ENCODE results near the gene PCNP. TPM values are rescaled to one million over a fixed set of nuclear protein-coding genes. Genes with fewer than 3 reads are reported as not detected.

The PCNP gene
- polyA plus RNA-seq, 1 donor from 2014 or later = 280 TPM

GRCh38 chr3:101629219-101629618, 55.2 kb downstream of the PCNP start:
- H3K27me3 ChIP-seq (ENCODE audit: insufficient read depth, low read depth, low read length) = no peaks in the 10 kb centered on the region

DNA sequence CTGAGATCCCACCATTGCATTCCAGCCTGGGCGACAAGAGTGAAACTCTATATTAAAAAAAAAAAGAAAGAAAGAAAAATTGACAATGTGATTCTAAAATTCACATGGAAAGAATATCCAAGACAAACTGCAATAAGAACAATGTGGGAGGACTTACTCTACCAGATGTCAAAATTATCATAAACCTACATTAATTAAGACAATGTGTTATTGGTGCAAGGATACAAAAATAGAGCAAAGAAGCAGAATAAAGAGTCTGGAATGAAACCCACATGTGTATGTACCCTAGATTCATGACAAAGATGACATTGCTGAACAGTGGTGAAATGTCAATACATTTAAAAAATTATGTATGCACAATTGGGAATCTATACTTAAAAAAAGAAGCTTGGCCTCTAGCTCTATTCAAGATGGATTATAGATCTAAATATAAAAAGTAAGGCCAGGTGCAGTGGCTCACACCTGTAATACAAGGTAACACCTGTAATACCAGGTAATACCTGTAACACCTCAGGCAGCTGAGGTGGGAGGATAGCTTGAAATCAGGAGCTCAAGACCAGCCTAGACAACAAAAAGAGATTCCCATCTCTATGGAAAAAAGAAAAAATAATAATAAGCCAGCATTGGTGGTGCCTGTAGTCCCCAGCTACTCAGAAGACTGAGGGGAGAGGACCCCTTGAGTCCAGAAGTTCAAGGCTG, 57.3 kb downstream of the PCNP start:
- H3K27me3 ChIP-seq (ENCODE audit: insufficient read depth, low read depth, low read length) = no peaks in the 10 kb centered on the region
- H3K4me2 ChIP-seq (ENCODE audit: low read length) = no peak overlapping the region
- no peak overlapping the region for H3K9ac ChIP-seq (ENCODE audit: low read length)
- H3K36me3 ChIP-seq (ENCODE audit: insufficient read depth, low read length) = no peaks in the 10 kb centered on the region
- no peak overlapping the region for H2AFZ ChIP-seq (ENCODE audit: low read depth, low read length)
- no peaks in the 10 kb centered on the region for H3K9me2 ChIP-seq (ENCODE audit: insufficient read depth, low read length)
- H4K20me1 ChIP-seq (ENCODE audit: insufficient read depth) = no peaks in the 10 kb centered on the region
- no peaks in the 10 kb centered on the region for H3K79me2 ChIP-seq (replicated peaks; ENCODE audit: insufficient read depth, low read length)
- no peaks in the 10 kb centered on the region for H3F3A ChIP-seq (ENCODE audit: insufficient read depth, low read length, poor library complexity, severe bottlenecking)
- H3K4me3 ChIP-seq (ENCODE audit: low read length) = no peak overlapping the region
- no peak overlapping the region for H3K27ac ChIP-seq (ENCODE audit: low read length)
- H3K9me3 ChIP-seq (ENCODE audit: low read length) = no peaks in the 10 kb centered on the region
- TF ChIP-seq SMC3 (conservative IDR thresholded peaks at IDR 0.05; ENCODE audit: poor library complexity) (no peak), POLR2AphosphoS5 (IDR thresholded peaks at IDR 0.05) (no peak), MXI1 (conservative IDR thresholded peaks at IDR 0.05; ENCODE audit: poor library complexity, severe bottlenecking) (no peak), RAD21 (conservative IDR thresholded peaks at IDR 0.05) (no peak), TAF1 (IDR thresholded peaks at IDR 0.05; ENCODE audit: low read depth) (no peak), REST (IDR thresholded peaks at IDR 0.05; ENCODE audit: borderline replicate concordance) (no peak), EZH2 (IDR thresholded peaks at IDR 0.05; ENCODE audit: borderline replicate concordance, insufficient read depth, low read length, poor library complexity, severe bottlenecking) (no peak)

More at GRCh38 chr3:101629219-101629618, 55.2 kb downstream of the PCNP start:
- Histone ChIP-seq H3K9ac (ENCODE audit: low read length) (no peak overlapping the region), H3K9me2 (ENCODE audit: insufficient read depth, low read length) (no peaks in the 10 kb centered on the region), H3K27ac (ENCODE audit: low read length) (no peak overlapping the region), H3K79me2 (replicated peaks; ENCODE audit: insufficient read depth, low read length) (no peaks in the 10 kb centered on the region), H3K4me3 (ENCODE audit: low read length) (no peak overlapping the region), H3K9me3 (ENCODE audit: low read length) (no peaks in the 10 kb centered on the region), H4K20me1 (ENCODE audit: insufficient read depth) (no peaks in the 10 kb centered on the region), H3K4me2 (ENCODE audit: low read length) (no peak overlapping the region), H2AFZ (ENCODE audit: low read depth, low read length) (no peak overlapping the region), H3K36me3 (ENCODE audit: insufficient read depth, low read length) (no peaks in the 10 kb centered on the region), H3F3A (ENCODE audit: insufficient read depth, low read length, poor library complexity, severe bottlenecking) (no peaks in the 10 kb centered on the region)
- TF ChIP-seq SMC3 (conservative IDR thresholded peaks at IDR 0.05; ENCODE audit: poor library complexity) (no peak), MXI1 (conservative IDR thresholded peaks at IDR 0.05; ENCODE audit: poor library complexity, severe bottlenecking) (no peak), EP300 (conservative IDR thresholded peaks at IDR 0.05; ENCODE audit: poor library complexity, severe bottlenecking) (no peak), RAD21 (conservative IDR thresholded peaks at IDR 0.05) (no peak), TAF1 (IDR thresholded peaks at IDR 0.05; ENCODE audit: low read depth) (no peak), CTCF (IDR thresholded peaks at IDR 0.05; ENCODE audit: poor library complexity, severe bottlenecking) (no peak), EZH2 (IDR thresholded peaks at IDR 0.05; ENCODE audit: borderline replicate concordance, insufficient read depth, low read length, poor library complexity, severe bottlenecking) (no peak), REST (IDR thresholded peaks at IDR 0.05; ENCODE audit: borderline replicate concordance) (no peak), POLR2AphosphoS5 (IDR thresholded peaks at IDR 0.05) (no peak)
